Measurements from ENCODE around the gene BCAS3.

GRCh38 chr17:61212655-61213054, 535.0 kb downstream of the BCAS3 start:
- TF ChIP-seq POLR2A (IDR thresholded peaks at IDR 0.05; ENCODE audit: low read length) (no peak), GATA1 (IDR thresholded peaks at IDR 0.05; ENCODE audit: low read depth, low read length) (no peak)

Data from erythroblast (primary cell).